ENCODE results near the gene BTBD9. TPM values are rescaled to one million over a fixed set of nuclear protein-coding genes. Genes with fewer than 3 reads are reported as not detected.

Gene BTBD9
- total RNA-seq, 4 donors from 2014 or later = 11.7 to 17.7 (median 14.1) TPM

GRCh38 chr6:38118791-38119365 lies 520.9 kb downstream of the BTBD9 start:
- TF ChIP-seq, protein P1, sequence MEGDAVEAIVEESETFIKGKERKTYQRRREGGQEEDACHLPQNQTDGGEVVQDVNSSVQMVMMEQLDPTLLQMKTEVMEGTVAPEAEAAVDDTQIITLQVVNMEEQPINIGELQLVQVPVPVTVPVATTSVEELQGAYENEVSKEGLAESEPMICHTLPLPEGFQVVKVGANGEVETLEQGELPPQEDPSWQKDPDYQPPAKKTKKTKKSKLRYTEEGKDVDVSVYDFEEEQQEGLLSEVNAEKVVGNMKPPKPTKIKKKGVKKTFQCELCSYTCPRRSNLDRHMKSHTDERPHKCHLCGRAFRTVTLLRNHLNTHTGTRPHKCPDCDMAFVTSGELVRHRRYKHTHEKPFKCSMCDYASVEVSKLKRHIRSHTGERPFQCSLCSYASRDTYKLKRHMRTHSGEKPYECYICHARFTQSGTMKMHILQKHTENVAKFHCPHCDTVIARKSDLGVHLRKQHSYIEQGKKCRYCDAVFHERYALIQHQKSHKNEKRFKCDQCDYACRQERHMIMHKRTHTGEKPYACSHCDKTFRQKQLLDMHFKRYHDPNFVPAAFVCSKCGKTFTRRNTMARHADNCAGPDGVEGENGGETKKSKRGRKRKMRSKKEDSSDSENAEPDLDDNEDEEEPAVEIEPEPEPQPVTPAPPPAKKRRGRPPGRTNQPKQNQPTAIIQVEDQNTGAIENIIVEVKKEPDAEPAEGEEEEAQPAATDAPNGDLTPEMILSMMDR (IDR thresholded peaks at IDR 0.05; ENCODE audit: low read depth) = no peak

Small RNA genes lying within 50 kb of the gene (small RNA-seq; reads per million reads assigned to genes)
- gene RF00019 = 0.49 reads per million
- gene RF00279 = not detected

Other genes with a start within 250 kb of the BTBD9 start
- gene GLO1, start 63.2 kb upstream of the BTBD9 start, total RNA-seq = 100 to 1,000 TPM in 1 of 4 donors, 10 to 100 TPM in 3; 33.7 to 107 (median 64.7) TPM
- gene DNAH8, start 75.4 kb upstream of the BTBD9 start, total RNA-seq = not detected